Epithelial cell of esophagus (primary cell): ENCODE results near the gene PITPNM3.

Experiments used
- DNase-seq: peaks from one replicate; pipeline ENCODE4 v3.0.0; 2010; ENCODE audit warnings: low read depth
- H3K4me3 ChIP-seq: 2 replicates; pipeline ENCODE4 v1.5.1; 2011; ENCODE audit warnings: mild to moderate bottlenecking, low read length, control low read depth
- TF ChIP-seq, protein P1 (sequence below): IDR thresholded peaks from 2 replicates; pipeline ENCODE4 v1.5.1; 2011; ENCODE audit warnings: low read depth, mild to moderate bottlenecking, low read length, control low read depth, inconsistent platforms; ENCODE audit not compliant: insufficient read depth; ENCODE audit errors: missing control alignments

The PITPNM3 gene

DNA sequence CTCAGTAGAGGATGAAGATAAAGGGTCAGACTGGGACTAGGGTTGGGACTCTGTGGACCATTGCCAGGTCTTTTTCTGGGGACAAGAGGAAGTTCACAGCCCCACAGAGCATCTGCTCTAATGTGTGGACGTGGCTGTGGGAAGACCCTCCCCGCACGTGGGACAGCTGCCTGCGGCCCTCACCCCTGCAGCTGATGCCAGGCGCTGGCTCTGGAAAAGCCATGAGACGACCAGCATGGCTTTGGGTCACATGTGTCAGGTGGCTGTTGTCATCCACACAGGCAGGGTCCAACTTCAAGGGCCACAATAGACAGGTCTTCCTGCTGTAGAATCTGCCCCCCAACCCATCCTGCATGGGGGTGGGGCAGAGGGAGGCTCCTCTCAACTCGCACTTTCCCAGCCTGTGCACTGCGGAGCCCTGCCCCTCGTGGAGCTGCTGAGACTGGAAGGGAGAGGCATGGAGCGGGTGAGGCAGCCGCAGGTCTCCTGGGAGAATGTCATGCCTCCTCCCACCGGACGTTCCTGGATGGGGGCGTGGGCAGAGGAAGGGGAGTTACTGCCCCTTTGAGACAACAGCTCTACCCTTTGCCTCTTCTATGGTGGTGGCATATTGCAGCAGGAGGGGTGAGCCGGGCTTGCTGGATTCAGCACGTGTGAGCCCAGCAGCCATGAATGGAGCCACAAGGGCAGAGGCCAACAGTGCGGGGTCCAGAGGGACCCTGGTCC is 58.7 kb downstream of the PITPNM3 start:
- no peak overlapping the region for H3K4me3 ChIP-seq
- no peak for DNase-seq
- TF ChIP-seq, protein P1, sequence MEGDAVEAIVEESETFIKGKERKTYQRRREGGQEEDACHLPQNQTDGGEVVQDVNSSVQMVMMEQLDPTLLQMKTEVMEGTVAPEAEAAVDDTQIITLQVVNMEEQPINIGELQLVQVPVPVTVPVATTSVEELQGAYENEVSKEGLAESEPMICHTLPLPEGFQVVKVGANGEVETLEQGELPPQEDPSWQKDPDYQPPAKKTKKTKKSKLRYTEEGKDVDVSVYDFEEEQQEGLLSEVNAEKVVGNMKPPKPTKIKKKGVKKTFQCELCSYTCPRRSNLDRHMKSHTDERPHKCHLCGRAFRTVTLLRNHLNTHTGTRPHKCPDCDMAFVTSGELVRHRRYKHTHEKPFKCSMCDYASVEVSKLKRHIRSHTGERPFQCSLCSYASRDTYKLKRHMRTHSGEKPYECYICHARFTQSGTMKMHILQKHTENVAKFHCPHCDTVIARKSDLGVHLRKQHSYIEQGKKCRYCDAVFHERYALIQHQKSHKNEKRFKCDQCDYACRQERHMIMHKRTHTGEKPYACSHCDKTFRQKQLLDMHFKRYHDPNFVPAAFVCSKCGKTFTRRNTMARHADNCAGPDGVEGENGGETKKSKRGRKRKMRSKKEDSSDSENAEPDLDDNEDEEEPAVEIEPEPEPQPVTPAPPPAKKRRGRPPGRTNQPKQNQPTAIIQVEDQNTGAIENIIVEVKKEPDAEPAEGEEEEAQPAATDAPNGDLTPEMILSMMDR, result no peak

DNA sequence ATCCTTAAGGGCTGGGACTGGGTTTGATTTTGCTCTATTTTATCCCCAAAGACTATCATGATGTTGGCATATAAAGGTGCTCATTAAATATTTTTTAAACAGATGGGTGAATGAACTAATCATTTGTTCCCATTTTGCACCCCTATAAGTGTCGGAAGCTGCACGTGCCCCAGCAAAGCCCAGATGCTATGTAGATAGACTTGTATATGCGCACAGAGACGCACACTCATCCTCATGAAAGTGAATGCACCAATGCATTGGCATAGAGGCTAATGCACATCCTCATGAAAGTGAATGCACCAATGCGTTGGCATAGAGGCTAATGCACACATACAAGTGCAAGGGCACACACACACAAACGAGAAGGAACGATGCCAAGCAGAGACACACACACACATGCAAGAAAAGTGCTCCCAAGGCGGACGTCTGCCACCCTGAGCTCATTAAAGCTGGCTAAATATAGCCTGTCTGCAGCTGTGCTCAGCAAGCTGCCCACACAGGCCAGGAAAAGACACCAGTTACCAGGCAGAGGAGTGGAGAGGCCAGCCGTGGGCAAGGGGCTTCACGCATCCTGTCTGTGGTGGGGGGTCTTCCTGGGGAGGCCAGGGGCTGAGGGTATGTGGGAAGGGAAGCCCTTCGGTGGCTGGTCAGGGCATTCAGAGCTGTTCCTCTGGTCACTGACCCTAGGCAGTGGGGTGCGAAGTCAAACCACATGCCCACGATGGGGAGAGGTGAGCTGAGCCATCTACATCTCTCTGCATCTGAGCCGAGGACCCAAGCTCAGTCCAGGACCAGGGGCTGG is 59.5 kb downstream of the PITPNM3 start:
- TF ChIP-seq, protein P1, result no peak
- no peak for DNase-seq
- no peak overlapping the region for H3K4me3 ChIP-seq

- no peak for DNase-seq
- TF ChIP-seq, protein P1, result no peak
- H3K4me3 ChIP-seq, result no peak overlapping the region
Measured at GRCh38 chr17:6496116-6496481, 60.3 kb downstream of the PITPNM3 start.

- H3K4me3 ChIP-seq, result no peak overlapping the region
- DNase-seq, result no peak
- TF ChIP-seq, protein P1, result no peak
Measured at GRCh38 chr17:6495450-6496115, 60.8 kb downstream of the PITPNM3 start.

GRCh38 chr17:6494239-6494941 is 62.0 kb downstream of the PITPNM3 start:
- peak; percentile 60 for DNase-seq
- TF ChIP-seq, protein P1, result no peak
- H3K4me3 ChIP-seq, result no peak overlapping the region

DNA sequence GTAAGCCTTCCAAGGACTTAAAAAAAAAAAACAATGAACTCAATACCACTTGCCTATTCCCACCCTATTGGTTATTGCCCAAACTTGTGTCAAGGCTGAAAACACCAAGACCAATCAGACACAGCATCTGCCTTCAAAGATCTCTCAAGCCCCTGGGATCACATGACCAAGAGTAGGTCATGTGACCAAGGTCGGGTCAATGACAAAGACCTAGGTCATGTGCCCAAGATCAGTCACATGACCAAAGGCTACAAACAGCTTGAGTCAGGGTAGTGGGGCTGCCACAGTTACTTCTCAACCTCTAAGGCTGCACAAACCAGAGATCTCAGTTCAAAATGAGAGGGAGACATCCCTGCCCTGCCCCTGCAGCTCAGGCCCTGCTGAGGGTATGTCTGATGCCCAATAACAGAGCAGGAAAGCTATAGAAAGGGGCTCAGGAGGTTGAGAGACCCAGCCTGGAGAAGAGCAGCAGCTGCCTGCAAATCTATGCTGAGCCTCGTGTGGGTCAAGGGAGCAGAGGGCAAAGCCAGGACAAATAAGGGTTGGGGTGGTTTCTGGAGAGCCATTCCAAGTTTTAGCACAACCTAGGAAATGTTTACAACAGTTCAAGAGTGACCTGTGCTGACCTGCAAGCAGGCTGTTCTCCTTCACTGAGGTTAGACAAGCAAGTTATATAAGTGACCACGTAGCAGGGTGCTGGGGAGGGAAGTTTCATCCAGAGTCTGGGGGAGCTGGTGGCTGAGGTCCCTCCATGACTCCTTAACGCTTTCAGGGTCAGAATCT is 63.3 kb downstream of the PITPNM3 start:
- TF ChIP-seq, protein P1, result no peak

More for the DNA sequence above, 63.3 kb downstream of the PITPNM3 start:
- no peak for DNase-seq
- no peak overlapping the region for H3K4me3 ChIP-seq
